ENCODE measurements around the gene AGPAT3.

GRCh38 chr21:43881283-43881682 is 16.3 kb downstream of the AGPAT3 start:
- TF ChIP-seq POLR2AphosphoS5 (IDR thresholded peaks at IDR 0.05): no peak
- TF ChIP-seq CTCF (IDR thresholded peaks at IDR 0.05): no peak

All from esophagus muscularis mucosa (tissue), 3 donors.